LoVo (cell line): ENCODE data around the gene CCDC106.

Experiments used
- DNase-seq: peaks from one replicate; pipeline ENCODE4 v3.0.0-alpha.2; 2016; ENCODE audit warnings: low spot score

CCDC106 gene

DNA sequence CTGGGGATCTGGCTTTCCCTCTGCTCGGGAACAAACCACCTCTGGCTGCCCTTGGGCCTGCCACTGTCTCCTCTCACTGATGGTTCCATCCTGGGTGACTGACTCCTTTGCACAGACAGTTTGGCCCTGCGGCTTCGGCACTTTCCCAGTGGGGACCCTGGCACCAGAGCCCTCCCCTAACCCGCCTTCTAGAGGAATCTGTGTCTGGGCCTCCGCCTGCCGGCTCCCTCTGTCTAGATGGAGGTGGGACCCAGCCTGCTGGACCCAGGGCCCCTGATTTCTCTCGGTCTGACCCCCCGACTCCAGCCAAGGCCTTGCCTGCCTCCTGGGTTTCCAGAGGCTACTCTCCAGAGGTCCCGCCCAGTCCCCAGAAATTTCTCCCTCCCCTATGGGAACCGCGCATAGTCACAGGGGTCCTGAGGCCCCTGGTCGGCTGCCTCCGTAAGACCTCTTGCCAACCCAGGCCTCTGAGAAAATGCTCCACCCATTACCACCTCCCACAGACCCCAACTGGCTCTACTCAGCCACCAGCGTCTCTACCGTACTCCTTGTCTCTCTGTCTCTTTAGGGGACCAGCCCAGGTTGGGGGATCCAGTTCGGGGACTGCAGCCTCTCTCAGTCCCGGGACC lies 2.7 kb downstream of the CCDC106 start:
- DNase-seq = no peak

DNA sequence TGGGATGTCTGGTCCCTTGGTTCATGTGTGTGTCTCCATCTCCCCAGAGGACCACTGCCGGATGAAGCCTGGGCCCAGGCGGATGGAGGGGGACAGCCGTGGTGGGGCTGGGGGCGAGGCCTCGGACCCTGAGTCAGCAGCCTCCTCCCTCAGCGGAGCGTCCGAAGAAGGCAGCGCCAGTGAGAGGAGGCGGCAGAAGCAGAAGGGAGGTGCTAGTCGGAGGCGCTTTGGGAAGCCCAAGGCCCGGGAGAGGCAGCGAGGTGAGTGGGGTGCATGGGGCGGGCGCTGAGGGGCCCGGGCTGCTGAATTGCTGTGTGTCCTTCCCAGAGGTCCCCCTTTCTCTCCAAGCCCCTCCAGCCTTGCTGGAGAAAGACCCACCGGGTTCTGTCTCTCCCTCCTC lies 3.2 kb downstream of the CCDC106 start:
- DNase-seq = no peak

DNA sequence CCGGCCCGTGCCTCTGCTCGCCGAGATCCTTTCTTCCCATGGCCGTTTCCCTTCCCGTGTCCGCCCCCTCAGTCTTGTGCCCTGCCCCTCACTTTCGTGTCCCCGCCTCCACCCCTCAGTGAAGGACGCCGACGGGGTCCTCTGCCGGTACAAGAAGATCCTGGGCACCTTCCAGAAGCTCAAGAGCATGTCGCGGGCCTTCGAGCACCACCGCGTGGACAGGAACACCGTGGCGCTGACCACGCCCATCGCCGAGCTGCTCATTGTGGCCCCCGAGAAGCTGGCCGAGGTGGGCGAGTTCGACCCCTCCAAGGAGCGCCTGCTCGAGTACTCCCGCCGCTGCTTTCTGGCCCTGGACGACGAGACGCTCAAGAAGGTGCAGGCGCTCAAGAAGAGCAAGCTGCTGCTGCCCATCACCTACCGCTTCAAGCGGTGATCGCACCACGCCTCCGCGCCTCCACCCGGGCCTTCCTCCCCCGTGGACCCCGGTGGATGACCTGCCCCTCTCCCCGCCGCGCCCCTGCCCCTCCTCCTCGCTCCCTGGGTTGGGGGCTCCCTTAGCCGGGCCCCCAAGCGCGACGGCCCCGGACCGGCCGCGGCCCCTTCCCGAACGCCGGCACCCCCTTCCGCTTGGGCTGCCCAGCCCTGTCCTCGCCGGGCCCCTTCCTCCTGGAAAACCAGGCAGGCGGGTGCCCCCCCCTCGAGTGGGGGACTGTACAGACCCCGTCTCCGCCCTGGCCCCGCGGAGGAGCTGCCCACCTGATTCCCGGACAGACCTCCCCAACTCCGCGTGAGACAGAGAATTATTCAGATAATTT lies 4.5 kb downstream of the CCDC106 start:
- DNase-seq = no peak

DNA sequence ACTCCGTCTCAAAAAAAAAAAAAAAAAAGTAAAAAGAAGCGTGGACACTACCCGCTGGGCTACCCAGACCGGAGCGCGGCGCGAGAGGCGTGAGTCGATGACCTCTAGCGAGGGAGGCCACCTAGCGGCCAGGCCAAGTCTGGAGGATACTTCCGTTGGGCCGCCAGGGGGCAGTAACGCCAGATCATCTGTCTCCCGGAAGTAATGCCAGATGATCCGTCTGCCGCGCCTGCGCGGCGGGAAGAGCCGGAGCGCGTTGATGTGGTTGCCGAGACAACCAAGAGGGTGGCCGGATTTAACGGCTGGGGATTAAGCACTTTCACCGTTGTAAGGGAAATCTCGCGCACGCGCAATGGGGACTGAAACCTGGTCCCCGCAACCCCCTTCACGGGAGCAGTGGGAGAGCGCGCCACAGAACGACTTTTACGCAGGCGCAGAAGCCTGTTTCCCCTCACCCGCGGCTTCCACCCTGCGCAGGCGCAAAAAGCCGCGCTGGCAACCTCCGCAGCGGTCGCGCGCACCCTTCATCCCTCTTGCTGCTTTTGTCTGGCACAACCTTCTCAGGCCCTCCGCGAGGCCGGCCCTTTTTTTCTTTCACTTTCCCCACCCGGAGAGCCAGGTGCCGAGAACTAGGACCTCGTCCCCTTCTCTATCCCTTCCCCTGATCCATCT lies 5.8 kb downstream of the CCDC106 start:
- peak; percentile 99 for DNase-seq

DNA sequence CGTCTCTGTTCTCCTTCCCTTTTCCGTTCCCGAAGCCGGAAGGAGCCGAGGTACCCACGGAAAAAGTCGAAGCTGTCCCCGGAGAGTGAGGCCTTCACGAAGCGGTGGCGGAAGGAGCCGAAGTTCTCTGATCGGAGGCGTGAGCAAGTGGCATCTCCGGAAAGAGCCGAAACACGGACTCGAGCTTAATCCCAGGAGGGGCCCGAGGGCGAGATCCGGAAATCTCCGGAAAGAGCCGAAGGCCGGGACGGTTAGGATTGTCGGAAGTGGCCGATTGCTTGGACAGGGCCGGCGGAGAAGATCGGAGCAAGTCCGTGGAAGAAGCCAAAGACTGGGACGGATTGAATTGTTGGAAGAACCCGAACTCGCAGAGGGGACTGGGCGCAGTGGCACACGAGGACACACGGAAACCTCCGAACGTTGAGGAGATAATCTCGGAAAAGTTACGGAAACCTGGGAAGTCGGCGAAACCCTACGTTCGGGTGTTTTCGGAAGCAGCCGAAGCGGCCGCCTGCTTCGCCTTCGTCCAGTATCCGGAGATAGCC lies 6.4 kb downstream of the CCDC106 start:
- peak; percentile 99 for DNase-seq

DNA sequence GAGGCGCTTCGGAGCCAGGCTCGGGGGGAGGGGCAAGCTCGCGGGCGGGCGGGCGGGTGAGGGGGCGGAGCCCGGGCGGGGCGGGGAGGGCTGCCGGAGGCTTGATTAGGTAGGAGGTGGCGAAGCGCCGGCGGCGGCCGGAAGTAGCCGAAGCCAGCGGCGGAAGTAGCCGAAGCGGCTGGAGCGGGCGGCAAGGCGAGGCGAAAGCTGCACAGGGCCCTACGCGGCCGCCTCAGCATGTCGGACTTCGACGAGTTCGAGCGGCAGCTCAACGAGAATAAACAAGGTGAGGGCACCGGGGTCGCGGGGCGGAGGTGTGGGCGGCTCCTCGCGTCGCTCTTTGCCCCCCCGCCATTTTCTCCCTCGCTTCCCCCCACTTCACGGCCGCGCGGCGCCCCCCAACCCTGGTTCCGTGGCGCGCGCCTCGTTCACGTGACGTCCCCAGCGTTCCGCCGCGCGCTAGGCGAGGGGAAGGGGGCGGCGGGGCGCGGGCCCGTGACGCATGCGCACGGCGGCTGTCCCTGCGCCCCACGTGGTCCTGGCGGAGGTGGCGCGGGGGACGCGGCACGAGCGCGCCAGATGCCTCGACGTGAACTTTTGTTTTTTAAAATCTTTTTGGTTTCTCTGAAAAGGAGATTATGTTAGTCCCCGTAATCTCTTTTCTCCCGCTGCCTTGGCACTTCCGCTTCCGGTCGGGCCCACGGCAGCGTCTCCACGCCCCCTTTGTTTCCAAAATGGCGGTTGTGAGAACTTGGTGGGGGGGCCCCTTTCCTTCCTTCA lies 7.0 kb downstream of the CCDC106 start, which contains the start of gene U2AF2:
Gene U2AF2 (plus strand): TSS at position 168 of the 780 bp plus-strand sequence. CDS start 70 bp downstream, at position 238.
- DNase-seq = peak; percentile 76

DNA sequence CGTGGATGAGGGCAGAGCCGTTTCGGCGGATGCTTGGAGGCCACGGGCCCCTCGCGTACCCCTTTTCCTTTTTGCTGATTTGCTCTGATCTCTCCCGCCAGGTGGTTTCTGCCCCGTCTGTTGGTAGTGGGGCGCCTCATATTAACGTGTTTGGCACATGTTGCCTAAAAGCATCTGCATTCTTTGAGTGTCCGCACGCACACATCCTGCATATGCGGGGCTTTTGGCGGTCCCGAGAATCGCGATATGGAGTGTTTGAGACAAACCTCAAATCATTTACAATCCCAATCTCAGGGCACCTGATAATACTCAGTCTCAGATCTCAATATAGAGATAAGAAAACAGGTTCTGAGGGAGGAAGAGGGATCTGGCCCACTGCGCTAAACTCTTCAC lies 7.6 kb downstream of the CCDC106 start:
- no peak for DNase-seq

DNA sequence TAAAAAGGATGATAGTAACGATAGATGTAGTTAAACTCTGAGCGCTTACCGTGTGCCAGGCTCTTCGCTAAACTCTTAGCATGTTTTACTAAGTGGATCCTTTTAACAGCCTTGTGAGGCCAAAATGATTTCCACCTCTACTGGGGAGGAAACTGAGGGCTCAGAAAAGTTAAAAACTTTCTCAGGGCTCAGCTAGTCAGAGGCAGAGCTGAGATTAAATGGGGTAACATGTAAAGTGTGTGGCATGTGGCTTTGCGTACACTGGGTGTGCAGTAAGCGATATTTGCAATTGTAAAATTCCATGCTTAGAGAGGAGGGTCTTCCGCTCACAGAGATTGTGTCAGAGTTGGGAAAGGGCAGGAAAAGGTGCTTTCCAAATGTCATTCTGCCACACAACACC lies 8.5 kb downstream of the CCDC106 start:
- DNase-seq = no peak

DNA sequence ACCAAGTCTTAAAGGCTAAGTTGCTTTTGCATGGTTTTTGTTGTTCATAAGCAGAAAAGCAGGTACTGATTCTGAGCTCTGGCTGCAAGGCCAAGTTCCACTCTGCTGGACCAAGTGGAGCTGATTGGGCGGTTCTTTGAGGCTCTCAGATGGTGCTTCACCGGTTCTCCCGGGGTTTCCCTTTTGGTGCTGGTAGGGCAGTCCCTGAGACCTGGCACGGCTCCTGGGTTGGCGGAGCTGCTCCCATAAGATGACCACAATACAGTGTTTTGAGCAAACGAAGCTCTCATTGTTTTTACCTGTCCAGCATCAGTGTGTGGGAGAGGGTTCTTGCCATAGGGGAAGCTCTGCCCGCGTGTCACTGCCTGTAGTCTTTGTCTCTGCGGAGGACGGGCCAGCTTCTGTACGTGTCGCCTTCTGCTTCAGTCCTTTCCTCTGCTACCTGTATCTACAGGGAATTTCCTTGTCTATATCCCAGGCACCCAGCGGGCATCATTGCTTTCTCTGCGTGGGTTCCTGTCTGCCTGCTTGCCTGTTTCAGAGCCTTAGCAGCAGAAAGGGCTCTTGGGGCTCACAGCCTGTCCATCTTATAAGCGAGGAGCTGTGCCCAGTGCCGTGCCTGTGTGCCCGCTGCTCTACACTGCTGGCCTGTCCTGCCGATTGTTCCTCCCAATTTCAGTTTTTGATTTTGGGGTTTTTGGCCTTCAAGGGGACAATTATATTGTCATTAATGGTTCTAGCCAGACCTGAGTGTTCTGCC lies 9.2 kb downstream of the CCDC106 start:
- DNase-seq = no peak

DNA sequence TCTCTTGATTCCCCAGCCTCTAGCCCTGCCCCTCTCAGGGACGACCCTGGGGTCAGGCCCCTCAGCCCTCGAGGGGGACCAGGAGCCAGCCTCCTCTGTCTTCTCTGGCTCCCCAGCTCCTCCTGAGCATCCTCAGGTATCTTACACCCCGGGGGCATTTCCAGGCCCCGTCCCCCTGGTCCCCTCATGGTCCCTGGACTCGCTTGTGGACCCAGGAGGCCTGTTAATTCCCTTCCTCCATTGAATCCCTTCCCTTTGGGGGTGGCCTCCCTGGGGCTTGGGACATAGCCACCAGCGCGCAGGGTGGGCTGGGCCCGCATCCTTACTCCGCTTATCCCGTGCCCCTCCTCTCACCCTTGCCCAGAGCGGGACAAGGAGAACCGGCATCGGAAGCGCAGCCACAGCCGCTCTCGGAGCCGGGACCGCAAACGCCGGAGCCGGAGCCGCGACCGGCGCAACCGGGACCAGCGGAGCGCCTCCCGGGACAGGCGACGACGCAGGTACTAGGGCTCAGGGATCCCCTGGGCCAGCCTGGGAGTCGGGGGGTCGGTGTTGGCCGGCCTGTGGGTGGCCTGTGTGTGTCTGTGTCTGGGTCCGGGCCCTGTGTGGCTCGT lies 10.9 kb downstream of the CCDC106 start:
- DNase-seq = no peak

DNA sequence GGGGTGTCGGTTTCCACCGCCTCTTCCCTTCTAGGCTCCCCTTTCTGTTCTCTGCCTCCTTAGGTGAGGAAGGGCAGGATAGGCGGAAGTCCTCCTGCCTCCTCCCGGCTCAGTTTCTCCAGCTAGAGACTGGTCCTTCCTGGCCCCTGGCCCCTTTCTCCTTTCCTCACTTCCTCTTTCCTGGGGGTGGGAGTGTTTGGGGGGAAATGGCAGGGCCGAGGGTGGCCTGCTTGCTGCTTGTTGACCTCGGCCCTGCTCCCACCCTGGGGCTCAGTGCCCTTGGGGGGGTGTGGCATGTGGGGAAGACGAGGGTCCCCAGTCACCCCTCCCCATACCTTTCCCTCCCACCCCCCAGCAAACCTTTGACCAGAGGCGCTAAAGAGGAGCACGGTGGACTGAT lies 11.8 kb downstream of the CCDC106 start:
- DNase-seq = no peak

DNA sequence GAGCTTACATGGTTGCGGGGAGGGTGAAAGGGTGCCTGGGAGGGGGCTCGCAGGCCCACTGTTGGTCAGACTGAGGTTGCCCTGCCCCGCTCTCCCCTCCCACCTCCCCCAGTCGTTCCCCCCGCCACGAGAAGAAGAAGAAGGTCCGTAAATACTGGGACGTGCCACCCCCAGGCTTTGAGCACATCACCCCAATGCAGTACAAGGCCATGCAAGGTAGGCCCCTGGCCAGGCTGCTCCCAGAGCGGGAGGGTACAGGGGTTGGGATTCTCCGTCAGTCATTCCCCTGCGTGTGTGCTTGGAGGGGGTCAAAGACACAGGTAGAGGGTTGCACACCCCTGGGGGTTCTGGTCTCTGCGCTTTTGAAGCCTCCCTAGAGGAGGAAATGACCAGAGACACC lies 12.4 kb downstream of the CCDC106 start:
- no peak for DNase-seq

DNA sequence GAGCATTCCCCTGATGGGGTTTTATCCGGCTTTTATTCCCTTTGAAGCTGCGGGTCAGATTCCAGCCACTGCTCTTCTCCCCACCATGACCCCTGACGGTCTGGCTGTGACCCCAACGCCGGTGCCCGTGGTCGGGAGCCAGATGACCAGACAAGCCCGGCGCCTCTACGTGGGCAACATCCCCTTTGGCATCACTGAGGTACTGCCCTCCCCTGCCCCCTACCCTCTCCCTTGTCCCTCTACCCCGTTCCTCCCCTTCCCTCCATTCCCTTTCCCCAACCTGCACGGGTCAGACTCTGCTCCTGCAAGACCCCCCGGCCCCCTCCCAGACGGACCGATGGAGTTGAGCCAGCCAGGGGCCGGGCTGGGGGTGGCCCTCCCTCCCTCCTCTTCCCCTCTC lies 13.0 kb downstream of the CCDC106 start:
- DNase-seq = no peak

DNA sequence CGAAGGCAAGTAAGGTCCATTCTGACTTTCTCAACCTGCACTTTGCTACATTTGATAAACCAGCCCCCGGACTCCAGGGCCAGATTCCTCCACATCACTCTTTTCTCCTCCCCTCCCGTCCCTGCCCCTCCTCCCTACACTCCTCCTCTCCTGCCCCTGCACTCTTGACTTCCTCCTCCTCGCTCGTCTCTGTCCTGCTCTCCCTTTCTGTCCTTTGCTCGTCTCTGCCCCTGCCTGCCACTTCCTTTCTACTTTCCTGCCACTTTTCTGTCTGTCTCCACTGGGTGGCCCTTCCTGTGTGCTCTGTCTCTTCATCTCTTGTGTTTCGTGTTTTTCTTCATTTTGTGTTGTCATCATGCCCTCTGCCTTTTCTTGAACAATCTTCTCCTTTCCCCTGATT lies 13.8 kb downstream of the CCDC106 start:
- DNase-seq = no peak

DNA sequence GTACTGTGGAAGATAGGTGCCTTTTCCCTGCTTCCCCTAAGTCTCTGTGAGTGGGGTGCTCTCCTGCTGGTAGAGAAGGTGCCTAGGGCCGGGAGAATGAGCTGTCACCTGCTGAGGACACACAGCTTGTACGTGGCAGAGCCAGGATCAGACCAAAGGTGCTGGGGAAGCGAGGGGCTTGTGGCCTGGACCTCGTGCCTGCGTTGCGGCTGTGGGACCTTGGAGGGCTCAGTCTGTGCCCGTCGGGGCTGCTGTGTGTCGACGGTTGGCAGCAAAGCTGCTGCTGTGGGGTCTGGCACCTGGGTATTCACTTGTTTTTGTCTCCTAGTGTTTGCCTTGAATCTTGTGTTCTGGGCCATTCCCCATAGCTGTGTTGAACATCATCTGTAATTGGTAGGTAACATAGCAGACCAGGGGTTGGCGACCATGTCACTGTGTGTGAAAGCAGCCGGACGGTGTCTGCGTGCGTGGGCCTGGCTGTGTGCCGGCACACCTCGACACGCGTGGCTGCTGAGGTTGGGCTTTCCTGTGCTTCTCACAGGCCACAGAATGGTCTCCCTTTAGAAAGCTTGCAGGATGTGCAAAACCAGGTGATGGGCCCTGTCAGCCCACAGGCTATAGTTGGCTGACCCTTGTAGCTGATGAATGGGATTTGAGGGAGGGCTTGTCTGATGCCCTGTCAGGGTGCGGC lies 16.0 kb downstream of the CCDC106 start:
- DNase-seq = no peak

DNA sequence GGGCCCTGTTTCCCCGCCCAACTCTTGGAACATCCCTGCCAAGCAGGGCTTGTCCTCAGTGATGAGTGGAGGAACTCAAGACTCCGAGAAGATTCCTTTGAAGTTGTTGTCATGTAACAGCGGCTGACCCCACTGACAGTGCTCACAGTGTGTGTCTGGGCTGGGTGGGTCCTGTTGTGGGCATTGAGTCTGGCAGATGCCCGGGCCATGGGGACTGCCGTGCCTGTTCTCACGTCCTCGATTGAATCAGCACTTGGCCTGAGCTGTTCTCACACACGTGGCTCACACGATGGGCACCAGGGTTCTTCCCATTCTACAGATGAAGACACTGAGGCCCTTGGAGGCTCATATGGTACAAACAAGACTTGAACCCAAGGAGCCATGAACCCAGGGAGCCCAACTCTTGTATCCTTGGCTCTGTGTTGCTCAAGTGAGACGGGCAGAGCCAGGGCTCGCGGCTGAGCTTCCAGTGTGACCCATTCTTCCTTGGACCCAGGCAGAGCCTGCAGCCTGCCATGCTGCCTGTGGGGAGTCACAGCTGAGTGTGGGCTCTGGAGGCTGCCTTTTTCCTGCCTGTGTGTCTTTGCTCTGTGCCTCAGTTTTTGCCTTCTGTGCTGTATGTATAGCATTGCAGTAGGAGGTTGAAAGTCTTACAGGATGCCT lies 18.5 kb downstream of the CCDC106 start:
- DNase-seq = no peak

DNA sequence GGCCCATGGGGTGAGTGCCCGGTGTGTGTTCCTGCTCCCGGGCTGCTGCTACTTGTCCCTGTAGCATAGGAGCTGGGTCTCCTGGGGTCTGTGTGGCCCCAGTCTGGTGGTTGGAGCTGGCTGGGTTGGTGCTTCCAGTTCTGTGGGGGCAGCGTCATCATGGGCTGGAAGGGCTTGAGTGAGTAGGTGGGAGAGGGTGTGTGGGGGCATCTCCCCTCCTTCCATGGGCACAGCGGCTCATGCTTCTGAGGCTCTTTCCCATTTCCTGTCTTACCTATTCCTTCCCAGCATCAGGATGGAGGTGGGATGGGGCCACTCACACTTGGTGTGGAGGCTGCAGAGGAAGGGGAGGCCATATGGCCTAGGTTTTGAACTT lies 19.0 kb downstream of the CCDC106 start:
- DNase-seq = no peak

DNA sequence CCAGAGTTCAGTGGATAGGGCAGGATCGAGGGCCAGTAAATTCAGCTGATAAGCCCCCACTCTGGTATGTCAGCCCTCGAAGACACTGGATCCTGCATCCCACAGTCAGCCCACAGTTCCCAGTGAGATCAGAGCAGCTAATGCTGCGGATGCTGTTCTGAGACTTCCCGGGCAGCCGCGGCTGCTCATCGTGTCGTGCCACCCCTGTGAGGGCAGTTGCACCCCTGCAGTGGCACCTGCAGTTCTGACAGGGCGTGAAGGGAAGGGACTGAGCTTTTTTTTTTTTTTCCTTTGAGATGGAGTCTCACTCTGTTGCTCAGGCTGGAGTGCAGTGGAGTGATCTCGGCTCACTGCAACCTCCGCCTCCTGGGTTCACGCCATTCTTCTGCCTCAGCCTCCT lies 19.5 kb downstream of the CCDC106 start:
- DNase-seq = no peak

DNA sequence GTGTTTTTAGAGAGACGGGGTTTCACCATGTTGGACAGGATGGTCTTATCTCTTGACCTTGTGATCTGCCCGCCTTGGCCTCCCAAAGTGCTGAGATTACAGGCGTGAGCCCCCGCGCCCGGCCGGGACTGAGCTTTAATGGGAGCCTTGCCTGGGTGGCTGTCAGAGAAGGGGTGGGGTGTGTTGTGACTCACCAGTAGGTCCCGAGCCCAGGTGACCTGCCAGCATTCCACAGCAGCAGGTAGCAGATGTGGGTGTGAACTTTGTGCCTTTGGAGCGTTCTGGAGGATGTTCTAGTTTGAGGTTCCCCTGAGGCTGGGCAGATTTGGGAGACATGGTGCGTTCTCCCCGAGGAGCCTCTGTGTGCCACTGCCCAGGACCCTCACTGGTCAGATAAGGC lies 19.9 kb downstream of the CCDC106 start:
- DNase-seq = no peak
